Thyroid gland (tissue), 4 donors: Measurements from ENCODE around the gene TINAGL1. TPM values are rescaled to one million over a fixed set of nuclear protein-coding genes. Genes with fewer than 3 reads are reported as not detected.

ENCODE experiments used
- DNase-seq, 2 donors: peaks; one replicate each; pipeline ENCODE4 v3.0.0-alpha.2; 2019
- H3K27ac ChIP-seq, 3 donors: fragments of 200-600 bp; sonication (generic); 1 replicate in 2 of 3; 2 replicates in 1 of 3; pipeline ENCODE4 v1.5.1; 2016 to 2019; ENCODE audit warnings: mild to moderate bottlenecking in 1 of 3, moderate library complexity in 1 of 3
- H3K27me3 ChIP-seq: fragments of 200-600 bp; sonication (generic); one replicate; pipeline ENCODE4 v1.5.1; 2019
- H3K36me3 ChIP-seq, 2 donors: fragments of 200-600 bp; sonication (generic); one replicate each; pipeline ENCODE4 v1.5.1; 2016 to 2019
- H3K4me1 ChIP-seq, 2 donors: fragments of 200-600 bp; sonication (generic); one replicate each; pipeline ENCODE4 v1.5.1; 2017 to 2019
- H3K4me3 ChIP-seq, 3 donors: fragments of 200-600 bp; sonication (generic); replicated peaks in 1 of 3; 1 replicate in 2 of 3; 2 replicates in 1 of 3; pipeline ENCODE4 v1.5.1; 2016; ENCODE audit warnings: mild to moderate bottlenecking in 1 of 3
- H3K9me3 ChIP-seq: fragments of 200-600 bp; sonication (generic); one replicate; pipeline ENCODE4 v1.5.1; 2017
- CTCF ChIP-seq, 6 experiments: fragments of 200-600 bp in 3 of 6; fragments of 450-650 bp in 3 of 6; sonication (generic) in 3 of 6; IDR thresholded peaks; one replicate each; pipeline ENCODE4 v1.5.1; 2016 to 2019; ENCODE audit warnings: antibody characterized with exemption in 6 of 6, mild to moderate bottlenecking in 2 of 6, inconsistent platforms in 1 of 6, moderate library complexity in 1 of 6
- POLR2A ChIP-seq, 2 donors: fragments of 450-650 bp; IDR thresholded peaks; one replicate each; pipeline ENCODE4 v1.6.1; 2017; ENCODE audit warnings: antibody characterized with exemption in 2 of 2, mild to moderate bottlenecking in 2 of 2, moderate library complexity in 1 of 2
- WGBS, 2 donors: methylation state at CpG; one replicate each; pipeline ENCODE4 v1.1.5; 2017; 5-methylcytosine and 5-hydroxymethylcytosine counted together
- intact Hi-C: fragments of 100-400 bp; cut with DNase I; formaldehyde crosslinking; loops from one replicate; pipeline ENCODE4 v1.15.1; 2023
- total RNA-seq, 4 donors: library from RNA; depleted of rRNA; stranded (reverse); fragments of >200 nt; gene quantifications; one replicate each; pipeline ENCODE4 v1.2.3, GENCODE V29; 2016

Gene TINAGL1
- total RNA-seq, 4 donors from 2014 or later, result 157 to 391 (median 227) TPM

DNA sequence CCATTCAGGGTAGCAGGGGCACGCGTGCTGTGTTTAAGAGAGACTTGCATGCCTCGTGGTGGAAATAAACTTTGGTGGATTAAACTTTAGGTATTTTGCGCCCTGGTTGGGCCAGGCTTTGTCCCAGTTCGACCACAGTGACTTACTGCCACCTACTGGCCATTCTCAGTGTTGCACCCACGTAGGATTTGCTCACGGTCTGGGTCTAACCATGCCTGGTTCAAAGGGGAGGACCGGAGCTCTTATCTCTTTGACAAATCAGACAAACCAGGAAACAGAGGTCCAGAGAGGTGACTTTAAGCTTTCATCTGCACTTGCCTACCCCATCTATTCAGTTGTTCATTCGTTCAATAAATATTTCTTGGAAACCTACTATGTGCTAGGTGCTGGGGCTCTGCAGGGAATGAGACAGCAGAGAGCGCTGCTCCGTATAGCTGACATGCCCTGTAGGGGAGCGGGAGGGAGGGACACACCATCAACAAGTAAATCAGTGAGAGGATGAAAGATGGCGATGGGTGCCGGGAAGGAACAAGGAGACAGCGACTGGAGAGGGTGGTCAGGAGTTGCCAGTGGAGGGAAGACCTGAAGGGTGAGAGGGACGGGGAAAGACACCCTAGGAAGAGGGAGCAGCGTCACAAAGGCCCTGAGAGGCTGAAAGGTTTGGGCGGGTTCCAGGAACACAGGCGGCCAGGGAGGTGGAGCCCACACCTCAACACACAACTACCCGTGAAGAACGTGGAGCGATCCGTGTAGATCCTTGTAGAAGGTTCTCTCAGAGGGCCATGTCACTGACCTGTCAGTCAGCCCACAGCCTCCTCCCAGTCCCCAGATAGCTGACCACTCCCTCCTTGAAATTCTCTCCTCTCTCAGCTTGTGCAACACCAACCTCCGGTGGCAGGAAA is 27.2 kb upstream of the TINAGL1 start:
- Histone ChIP-seq H3K4me1 (peaks cover 5 to 12% of the 10 kb centered on the region in 2 donors), H3K36me3 (no peaks in the 10 kb centered on the region), H3K27me3 (no peaks in the 10 kb centered on the region), H3K4me3 (peak overlapping the region in 1 of 3 donors; percentile 1), H3K9me3 (no peaks in the 10 kb centered on the region), H3K27ac (peak overlapping the region; percentile 54 to 70 (median 58))
- intact Hi-C loops, result loop anchor here (10.0 kb wide), 3 partner anchors 124 to 364 kb away; no protein-coding TSS in a partner anchor
- TF ChIP-seq POLR2A (IDR thresholded peaks at IDR 0.05) (no peak), CTCF (IDR thresholded peaks at IDR 0.05) (peak; percentile 92 to 96 (median 94))
- 3 to 4% methylated on average over 24 of the region's 24 CpGs for WGBS, 2 donors
- peak; percentile 91 to 92 for DNase-seq

DNA sequence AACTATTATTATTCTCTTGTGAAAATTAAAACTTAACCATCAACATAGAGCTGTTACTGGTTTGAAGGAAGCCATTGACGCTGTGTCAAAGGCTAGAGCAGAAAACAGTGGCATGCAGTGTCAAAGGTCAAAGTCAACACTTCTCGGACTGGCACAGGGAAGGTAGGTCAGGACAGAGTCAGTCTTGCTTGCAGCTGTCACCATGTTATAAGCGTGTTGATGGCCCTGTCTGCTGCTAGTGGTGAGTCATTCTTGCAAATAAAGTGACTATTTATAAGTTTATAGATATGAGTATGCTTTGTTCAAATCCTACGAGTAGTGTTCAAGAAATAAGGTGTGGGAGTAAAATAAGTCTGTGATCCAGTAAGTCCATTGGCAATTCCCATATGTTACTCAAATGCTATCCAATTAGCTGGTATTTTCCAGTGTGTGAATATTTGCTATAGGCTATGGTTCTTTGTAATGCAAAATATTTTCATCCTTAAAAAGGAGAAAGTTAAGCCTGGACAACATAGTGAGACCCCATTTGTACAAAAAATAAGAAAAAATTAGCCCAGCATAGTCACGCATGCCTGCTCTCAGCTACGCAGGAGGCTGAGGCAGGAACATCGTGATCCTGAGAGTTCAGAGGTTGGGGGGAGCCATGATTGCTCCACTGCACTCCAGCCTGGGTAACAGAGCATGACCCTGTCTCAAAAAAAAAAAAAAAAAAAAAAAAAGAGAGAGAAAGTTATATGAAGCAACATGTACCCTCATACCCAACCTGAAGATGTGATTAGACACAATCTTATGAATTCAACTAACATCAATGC is 26.3 kb upstream of the TINAGL1 start:
- 56 to 61% methylated on average over 7 of the region's 7 CpGs for WGBS, 2 donors
- intact Hi-C loops, result loop anchor here (10.0 kb wide), 3 partner anchors 125 to 365 kb away; no protein-coding TSS in a partner anchor

DNA sequence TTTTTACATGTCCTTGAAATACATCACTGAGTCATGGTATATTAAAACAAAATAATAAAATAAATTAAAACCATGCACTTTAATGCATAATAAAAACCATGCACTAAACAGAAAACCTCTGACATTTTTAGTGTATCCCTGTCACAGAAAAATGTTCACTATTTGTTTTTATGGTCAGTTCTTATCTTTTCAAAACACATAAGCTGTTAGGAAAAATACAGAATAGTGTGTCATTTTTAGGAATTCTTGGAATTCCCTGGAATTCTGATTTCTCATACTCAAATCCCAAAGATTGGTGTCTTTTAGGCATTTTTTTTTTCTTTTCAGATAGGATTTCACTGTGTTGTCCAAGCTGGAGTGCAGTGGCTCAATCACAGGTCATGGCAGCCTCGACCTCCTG is 25.1 kb upstream of the TINAGL1 start:
- H3K27ac ChIP-seq, result no peak overlapping the region
- TF ChIP-seq POLR2A (IDR thresholded peaks at IDR 0.05) (no peak), CTCF (IDR thresholded peaks at IDR 0.05) (no peak)
- no peak for DNase-seq
- no peaks in the 10 kb centered on the region for H3K27me3 ChIP-seq
- WGBS, 2 donors, result 77 to 94% methylated on average over 1 of the region's 1 CpG
- no peaks in the 10 kb centered on the region for H3K36me3 ChIP-seq
- no peak overlapping the region for H3K4me3 ChIP-seq
- no peaks in the 10 kb centered on the region for H3K9me3 ChIP-seq
- peaks cover 5 to 12% of the 10 kb centered on the region in 2 donors for H3K4me1 ChIP-seq
- intact Hi-C loops, result no loop called here

More for the DNA sequence above, 26.3 kb upstream of the TINAGL1 start:
- TF ChIP-seq CTCF (IDR thresholded peaks at IDR 0.05), result no peak
- TF ChIP-seq POLR2A (IDR thresholded peaks at IDR 0.05), result no peak
- peaks cover 5 to 12% of the 10 kb centered on the region in 2 donors for H3K4me1 ChIP-seq
- no peak overlapping the region for H3K4me3 ChIP-seq
- peak overlapping the region in 2 of 3 donors; percentile 58 to 70 for H3K27ac ChIP-seq
- H3K27me3 ChIP-seq, result no peaks in the 10 kb centered on the region
- H3K36me3 ChIP-seq, result no peaks in the 10 kb centered on the region
- peak; percentile 48 to 53 for DNase-seq
- no peaks in the 10 kb centered on the region for H3K9me3 ChIP-seq

- WGBS, 2 donors, result 92 to 97% methylated on average over 7 of the region's 7 CpGs
- intact Hi-C loops, result no loop called here
- Histone ChIP-seq H3K36me3 (no peaks in the 10 kb centered on the region), H3K4me1 (peaks cover 5 to 12% of the 10 kb centered on the region in 2 donors), H3K4me3 (no peak overlapping the region), H3K27me3 (no peaks in the 10 kb centered on the region), H3K27ac (no peak overlapping the region), H3K9me3 (no peaks in the 10 kb centered on the region)
- TF ChIP-seq POLR2A (IDR thresholded peaks at IDR 0.05) (no peak), CTCF (IDR thresholded peaks at IDR 0.05) (no peak)
- DNase-seq, result no peak
Observed at GRCh38 chr1:31552489-31552888, 23.8 kb upstream of the TINAGL1 start.
